ENCODE results near the gene GBE1.
"Not testable (repeated sequence)": the region's sequence is repeated elsewhere in the genome, so short reads cannot be mapped to it uniquely, and the experiment has no call there.

Gene GBE1

GRCh38 chr3:81758275-81758674 lies 3.2 kb downstream of the GBE1 start:
- peaks cover 4% of the 10 kb centered on the region; the same call in 1 of the 2 replicates for H3K79me2 ChIP-seq (ENCODE audit: low read length)
- H2AFZ ChIP-seq (ENCODE audit: low read depth, low read length) = no peak overlapping the region
- no peaks in the 10 kb centered on the region; the same call in 1 of the 2 replicates for H3K9me3 ChIP-seq (ENCODE audit: insufficient read depth, low read length)
- H3K27me3 ChIP-seq (ENCODE audit: low read depth, low read length) = no peaks in the 10 kb centered on the region
- peaks cover 17% of the 10 kb centered on the region for H3K4me1 ChIP-seq (ENCODE audit: low read length)
- H3K36me3 ChIP-seq (replicated peaks; ENCODE audit: low read depth, low read length) = peaks cover 39% of the 10 kb centered on the region
- H3K27ac ChIP-seq (ENCODE audit: low read length) = no peak overlapping the region
- no peak overlapping the region for H3K4me2 ChIP-seq (ENCODE audit: low read length)
- TF ChIP-seq CTCF (IDR thresholded peaks at IDR 0.05; ENCODE audit: low read depth, low read length) (no peak), EZH2phosphoT487 (IDR thresholded peaks at IDR 0.05; ENCODE audit: low read depth) (no peak)
- H3K4me3 ChIP-seq (ENCODE audit: low read length) = no peak overlapping the region
- H4K20me1 ChIP-seq (ENCODE audit: insufficient read depth, low read length) = no peaks in the 10 kb centered on the region
- H3K9ac ChIP-seq (ENCODE audit: low read length) = no peak overlapping the region

- Histone ChIP-seq H3K27me3 (ENCODE audit: low read depth, low read length) (no peaks in the 10 kb centered on the region), H3K4me3 (ENCODE audit: low read length) (no peak overlapping the region), H4K20me1 (ENCODE audit: insufficient read depth, low read length) (no peaks in the 10 kb centered on the region), H3K79me2 (ENCODE audit: low read length) (no peaks in the 10 kb centered on the region; the same call in 1 of the 2 replicates), H2AFZ (ENCODE audit: low read depth, low read length) (no peak overlapping the region), H3K4me2 (ENCODE audit: low read length) (no peak overlapping the region), H3K9ac (ENCODE audit: low read length) (no peak overlapping the region), H3K36me3 (replicated peaks; ENCODE audit: low read depth, low read length) (peaks cover 23% of the 10 kb centered on the region), H3K9me3 (ENCODE audit: insufficient read depth, low read length) (no peaks in the 10 kb centered on the region; the same call in 1 of the 2 replicates), H3K27ac (ENCODE audit: low read length) (no peak overlapping the region), H3K4me1 (ENCODE audit: low read length) (no peaks in the 10 kb centered on the region)
- TF ChIP-seq CTCF (IDR thresholded peaks at IDR 0.05; ENCODE audit: low read depth, low read length) (no peak), EZH2phosphoT487 (IDR thresholded peaks at IDR 0.05; ENCODE audit: low read depth) (no peak)
Observed at GRCh38 chr3:81753416-81754027, 7.9 kb downstream of the GBE1 start.

- Histone ChIP-seq H3K27ac (ENCODE audit: low read length) (no peak overlapping the region), H3K4me3 (ENCODE audit: low read length) (no peak overlapping the region), H2AFZ (ENCODE audit: low read depth, low read length) (no peak overlapping the region), H4K20me1 (ENCODE audit: insufficient read depth, low read length) (no peaks in the 10 kb centered on the region), H3K4me2 (ENCODE audit: low read length) (no peak overlapping the region), H3K9ac (ENCODE audit: low read length) (no peak overlapping the region), H3K4me1 (ENCODE audit: low read length) (no peaks in the 10 kb centered on the region), H3K79me2 (ENCODE audit: low read length) (no peaks in the 10 kb centered on the region; the same call in 1 of the 2 replicates), H3K9me3 (ENCODE audit: insufficient read depth, low read length) (no peaks in the 10 kb centered on the region; the same call in 1 of the 2 replicates), H3K36me3 (replicated peaks; ENCODE audit: low read depth, low read length) (peaks cover 14% of the 10 kb centered on the region), H3K27me3 (ENCODE audit: low read depth, low read length) (no peaks in the 10 kb centered on the region)
- TF ChIP-seq CTCF (IDR thresholded peaks at IDR 0.05; ENCODE audit: low read depth, low read length) (no peak), EZH2phosphoT487 (IDR thresholded peaks at IDR 0.05; ENCODE audit: low read depth) (no peak)
Observed at GRCh38 chr3:81752604-81753003, 8.8 kb downstream of the GBE1 start.

GRCh38 chr3:81749265-81749664 lies 12.2 kb downstream of the GBE1 start:
- H3K79me2 ChIP-seq (ENCODE audit: low read length) = no peaks in the 10 kb centered on the region
- H4K20me1 ChIP-seq (ENCODE audit: insufficient read depth, low read length) = no peaks in the 10 kb centered on the region
- H3K4me1 ChIP-seq (ENCODE audit: low read length) = no peaks in the 10 kb centered on the region
- H3K27ac ChIP-seq (ENCODE audit: low read length) = no peak overlapping the region
- no peak for TF ChIP-seq CTCF (IDR thresholded peaks at IDR 0.05; ENCODE audit: low read depth, low read length)
- no peak for TF ChIP-seq EZH2phosphoT487 (IDR thresholded peaks at IDR 0.05; ENCODE audit: low read depth)
- no peak overlapping the region for H3K9ac ChIP-seq (ENCODE audit: low read length)
- no peak overlapping the region for H3K4me2 ChIP-seq (ENCODE audit: low read length)
- no peak overlapping the region for H2AFZ ChIP-seq (ENCODE audit: low read depth, low read length)
- H3K9me3 ChIP-seq (ENCODE audit: insufficient read depth, low read length) = no peaks in the 10 kb centered on the region
- H3K4me3 ChIP-seq (ENCODE audit: low read length) = no peak overlapping the region
- no peaks in the 10 kb centered on the region for H3K36me3 ChIP-seq (replicated peaks; ENCODE audit: low read depth, low read length)
- H3K27me3 ChIP-seq (ENCODE audit: low read depth, low read length) = no peaks in the 10 kb centered on the region

- H3K4me2 ChIP-seq (ENCODE audit: low read length); H3K9ac ChIP-seq (ENCODE audit: low read length); H3K36me3 ChIP-seq (replicated peaks; ENCODE audit: low read depth, low read length); H4K20me1 ChIP-seq (ENCODE audit: insufficient read depth, low read length); H3K4me1 ChIP-seq (ENCODE audit: low read length); H3K9me3 ChIP-seq (ENCODE audit: insufficient read depth, low read length); H3K4me3 ChIP-seq (ENCODE audit: low read length); H2AFZ ChIP-seq (ENCODE audit: low read depth, low read length); H3K27me3 ChIP-seq (ENCODE audit: low read depth, low read length); H3K79me2 ChIP-seq (ENCODE audit: low read length); H3K27ac ChIP-seq (ENCODE audit: low read length): not testable (repeated sequence)
Observed at GRCh38 chr3:81747280-81747679, 14.2 kb downstream of the GBE1 start.
